ENCODE data around the gene SIM2.
A peak's percentile ranks its signal among the peaks of the same experiment; 100 is the strongest.

Gene SIM2

GRCh38 chr21:36735724-36736320 is 36.9 kb downstream of the SIM2 start:
- DNase-seq (ENCODE audit: low read depth, low spot score) = no peak

GRCh38 chr21:36738489-36739126 is 39.7 kb downstream of the SIM2 start:
- no peak for DNase-seq (ENCODE audit: low read depth, low spot score)

GRCh38 chr21:36741506-36741905 is 42.6 kb downstream of the SIM2 start:
- no peak for DNase-seq (ENCODE audit: low read depth, low spot score)

- no peak for DNase-seq (ENCODE audit: low read depth, low spot score)
Measured at GRCh38 chr21:36743008-36743407, 44.1 kb downstream of the SIM2 start.

- DNase-seq (ENCODE audit: low read depth, low spot score) = no peak
Measured at GRCh38 chr21:36743446-36743845, 44.5 kb downstream of the SIM2 start.

GRCh38 chr21:36744190-36744559 is 45.3 kb downstream of the SIM2 start:
- DNase-seq (ENCODE audit: low read depth, low spot score) = no peak

GRCh38 chr21:36744560-36745231 is 45.8 kb downstream of the SIM2 start:
- DNase-seq (ENCODE audit: low read depth, low spot score) = no peak

GRCh38 chr21:36745459-36745858 is 46.5 kb downstream of the SIM2 start:
- DNase-seq (ENCODE audit: low read depth, low spot score) = no peak

GRCh38 chr21:36747041-36747814 is 48.3 kb downstream of the SIM2 start:
- no peak for DNase-seq (ENCODE audit: low read depth, low spot score)

GRCh38 chr21:36747815-36748383 is 49.0 kb downstream of the SIM2 start:
- DNase-seq (ENCODE audit: low read depth, low spot score) = no peak

GRCh38 chr21:36749935-36750575 is 51.1 kb downstream of the SIM2 start:
- DNase-seq (ENCODE audit: low read depth, low spot score) = peak; percentile 79

GRCh38 chr21:36750576-36750959 is 51.7 kb downstream of the SIM2 start:
- no peak for DNase-seq (ENCODE audit: low read depth, low spot score)

- DNase-seq (ENCODE audit: low read depth, low spot score) = no peak
Measured at GRCh38 chr21:36751383-36751782, 52.5 kb downstream of the SIM2 start.

GRCh38 chr21:36753556-36753955 is 54.6 kb downstream of the SIM2 start:
- DNase-seq (ENCODE audit: low read depth, low spot score) = no peak

GRCh38 chr21:36754241-36754898 is 55.5 kb downstream of the SIM2 start:
- DNase-seq (ENCODE audit: low read depth, low spot score) = no peak

- no peak for DNase-seq (ENCODE audit: low read depth, low spot score)
Measured at GRCh38 chr21:36756527-36756926, 57.6 kb downstream of the SIM2 start.

- DNase-seq (ENCODE audit: low read depth, low spot score) = no peak
Measured at GRCh38 chr21:36757196-36757595, 58.3 kb downstream of the SIM2 start.

- no peak for DNase-seq (ENCODE audit: low read depth, low spot score)
Measured at GRCh38 chr21:36759348-36760083, 60.6 kb downstream of the SIM2 start.

- DNase-seq (ENCODE audit: low read depth, low spot score) = no peak
Measured at GRCh38 chr21:36761685-36762084, 62.8 kb downstream of the SIM2 start.

- no peak for DNase-seq (ENCODE audit: low read depth, low spot score)
Measured at GRCh38 chr21:36762642-36763041, 63.7 kb downstream of the SIM2 start.
